HG02938 (cell line): ENCODE measurements around the gene TNFAIP8.

Source experiments
- ATAC-seq: cut with Tn5 transposase; IDR thresholded peaks from one replicate; pipeline ENCODE4 v1.9.1; 2021; ENCODE audit warnings: mild to moderate bottlenecking, moderate library complexity; ENCODE audit not compliant: unreplicated experiment

TNFAIP8 gene

DNA sequence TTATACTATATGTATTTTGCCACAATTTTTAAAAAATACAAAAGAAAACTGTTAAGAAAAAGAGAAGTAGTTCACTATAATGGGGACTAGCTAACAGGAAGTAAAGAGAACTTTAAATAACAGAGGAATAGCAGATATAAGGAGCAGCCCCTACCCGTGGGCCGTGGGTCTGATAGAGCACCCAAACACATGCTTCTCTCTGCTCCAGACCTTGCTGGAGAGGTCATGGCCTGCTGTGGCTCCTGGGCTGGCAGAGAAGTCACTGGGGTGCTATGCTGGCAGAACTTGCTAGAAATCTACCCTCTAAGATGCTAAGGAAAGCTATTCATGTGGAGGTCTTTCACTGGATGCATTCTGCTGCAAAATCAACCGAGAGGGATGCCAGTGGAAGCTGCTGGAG lies 10.0 kb upstream of the TNFAIP8 start:
- no peak for ATAC-seq

DNA sequence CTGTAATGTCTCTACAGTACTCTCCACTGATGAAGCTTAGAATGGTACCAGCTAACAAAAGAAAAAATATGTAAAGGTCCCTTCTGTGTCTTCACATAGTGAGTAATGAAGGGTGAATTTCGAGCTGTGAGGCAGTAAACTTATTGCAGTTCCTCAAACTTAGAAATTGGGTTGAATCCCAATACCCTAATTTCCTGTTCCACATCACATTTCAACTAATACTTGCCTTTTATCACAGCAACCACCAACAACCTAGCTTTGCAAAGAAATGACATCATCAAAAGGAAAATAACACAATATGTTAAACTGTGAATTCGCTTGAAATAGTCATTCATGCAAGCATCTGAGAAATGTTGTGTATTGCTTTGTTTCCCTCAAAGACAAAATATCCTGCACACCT lies 9.4 kb upstream of the TNFAIP8 start:
- ATAC-seq, result no peak

DNA sequence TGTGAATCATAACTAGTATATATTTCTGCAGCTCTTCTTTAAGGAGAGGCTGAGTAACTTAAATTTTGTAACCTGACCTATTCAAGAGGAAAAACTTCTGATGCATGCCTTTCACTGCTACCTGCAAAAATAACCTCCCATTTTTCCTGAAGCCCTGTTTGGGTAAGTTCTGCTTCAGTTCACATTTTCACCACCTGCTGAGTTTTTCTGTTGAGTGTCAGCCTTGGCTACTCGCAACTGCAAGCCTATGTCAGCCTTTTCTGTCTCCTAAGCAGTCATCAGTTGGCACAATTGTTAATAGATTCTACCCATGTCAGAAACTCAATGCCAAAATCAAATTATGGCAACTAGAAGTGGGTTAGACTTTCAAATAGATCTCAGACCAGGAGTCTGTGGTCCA lies 8.2 kb upstream of the TNFAIP8 start:
- no peak for ATAC-seq

DNA sequence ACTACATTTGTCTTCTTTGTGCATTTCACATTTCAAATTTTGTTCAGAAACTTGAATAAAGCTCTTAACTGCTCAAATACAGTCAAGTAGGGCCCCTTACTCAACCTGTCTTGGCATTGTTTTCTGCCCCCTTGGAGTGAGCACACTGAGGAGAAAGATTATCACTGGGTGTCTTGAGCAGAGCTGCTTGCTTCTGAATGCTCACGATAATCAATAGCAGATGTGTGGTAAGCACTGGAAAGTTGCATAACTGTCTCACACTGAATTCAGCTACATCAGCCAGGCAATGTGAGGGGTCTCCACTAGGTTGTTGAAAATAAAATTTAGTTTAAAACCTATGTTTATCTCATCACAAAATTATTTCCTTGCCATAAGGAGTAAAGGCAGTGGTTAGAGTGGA lies 7.8 kb upstream of the TNFAIP8 start:
- no peak for ATAC-seq

DNA sequence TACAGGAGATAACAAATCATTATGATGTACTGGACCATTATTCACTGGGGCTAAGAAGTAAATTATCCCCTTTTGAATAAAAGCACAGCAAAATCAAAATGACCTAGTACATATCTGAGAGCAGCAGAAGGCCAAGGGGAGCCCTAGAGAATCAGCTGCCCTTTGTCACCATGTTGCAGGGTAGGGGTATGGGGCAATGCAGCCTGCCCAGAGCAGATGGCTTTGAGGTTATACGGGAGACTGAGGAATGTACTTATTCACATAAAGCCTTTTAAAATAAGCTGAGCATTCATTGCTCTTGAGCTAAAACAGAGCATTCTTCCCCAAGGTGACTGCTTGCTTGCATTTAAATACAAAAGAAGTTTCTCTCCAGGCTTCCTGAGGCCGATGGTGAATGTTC lies 2.6 kb upstream of the TNFAIP8 start:
- ATAC-seq, result no peak

DNA sequence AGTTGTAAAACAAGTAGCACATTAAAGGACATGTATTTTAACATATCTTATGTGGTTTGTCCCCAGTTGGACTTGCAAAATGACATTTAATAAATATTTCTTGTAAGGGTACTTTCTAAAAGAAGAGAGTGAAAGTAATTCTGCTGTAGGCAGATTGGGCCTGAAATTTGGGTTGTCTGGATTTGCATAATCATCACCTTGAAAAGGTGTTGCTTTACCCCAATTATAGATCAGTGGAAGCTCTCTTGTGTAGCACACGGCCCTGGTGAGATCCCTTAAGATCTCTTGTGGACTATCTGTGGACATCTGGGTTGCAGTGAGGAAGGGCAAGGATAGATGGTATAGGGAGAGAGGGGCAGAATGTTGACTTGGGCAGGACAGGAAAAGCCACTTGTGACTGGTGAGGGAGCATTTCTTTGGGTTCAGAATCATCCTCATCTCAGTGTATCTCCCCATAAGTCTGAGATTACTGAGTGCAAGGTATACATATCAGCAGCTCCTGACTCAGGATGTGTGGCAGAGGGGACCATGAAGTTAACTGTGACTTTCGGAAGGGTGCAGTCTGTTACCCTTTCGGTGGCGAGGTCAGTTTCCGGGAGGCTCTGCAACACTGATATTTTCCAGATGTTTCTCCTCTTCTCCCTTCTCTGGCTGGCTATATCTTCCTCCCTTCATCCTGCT lies 2.0 kb upstream of the TNFAIP8 start:
- ATAC-seq, result peak; percentile 65

DNA sequence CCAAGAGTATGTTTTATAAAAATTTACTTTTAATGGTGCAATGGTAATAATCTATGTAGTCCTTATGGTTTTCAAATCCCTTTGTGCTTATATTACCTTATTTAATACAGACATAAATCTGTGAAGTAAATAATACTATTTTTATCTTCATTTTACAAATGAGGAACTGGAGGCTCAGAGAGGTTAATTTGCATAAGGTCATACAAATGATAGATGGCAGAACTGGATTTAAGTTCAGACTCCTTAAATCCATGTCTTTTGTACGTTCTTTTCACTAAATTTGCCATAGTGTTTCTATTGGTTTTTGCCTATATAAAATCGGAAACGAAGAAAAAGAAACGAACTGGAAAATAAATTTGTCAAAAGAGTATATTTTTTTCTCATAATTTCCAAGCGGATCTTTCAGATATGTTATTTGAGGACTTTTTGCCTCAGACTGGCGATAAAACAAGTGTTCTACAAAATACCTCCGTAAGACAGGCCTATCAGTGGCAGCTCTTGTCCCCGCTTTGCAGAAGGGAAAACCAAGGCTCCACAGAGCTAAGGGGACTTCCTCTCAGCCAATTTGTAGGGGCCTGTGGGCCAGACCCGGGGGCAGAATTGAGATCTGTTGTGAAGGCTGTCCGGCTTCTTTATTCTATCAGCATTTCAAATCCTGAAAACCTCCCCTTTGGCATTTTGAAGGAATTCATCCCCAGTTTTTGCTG lies 1.1 kb upstream of the TNFAIP8 start:
- ATAC-seq, result peak; percentile 15

DNA sequence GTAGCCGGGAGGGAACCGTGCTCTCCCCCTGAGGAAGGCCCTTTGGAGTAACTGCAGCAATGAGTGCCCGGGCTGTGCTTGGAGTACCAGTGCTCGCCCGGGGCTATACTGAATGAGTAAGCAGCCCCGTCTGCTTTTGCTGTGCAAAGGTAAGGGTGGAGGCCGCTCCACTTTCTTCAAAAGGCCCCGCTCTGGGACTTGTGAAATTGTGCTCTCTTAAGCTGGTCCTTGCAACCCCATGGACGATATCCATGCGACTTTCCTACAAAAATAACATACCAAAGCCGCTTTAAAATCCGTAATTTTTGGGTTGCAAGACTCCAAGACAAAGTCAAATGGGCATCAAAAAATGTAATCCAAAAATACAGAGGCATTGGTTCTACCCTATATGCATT lies 578 bp upstream of the TNFAIP8 start:
- no peak for ATAC-seq

DNA sequence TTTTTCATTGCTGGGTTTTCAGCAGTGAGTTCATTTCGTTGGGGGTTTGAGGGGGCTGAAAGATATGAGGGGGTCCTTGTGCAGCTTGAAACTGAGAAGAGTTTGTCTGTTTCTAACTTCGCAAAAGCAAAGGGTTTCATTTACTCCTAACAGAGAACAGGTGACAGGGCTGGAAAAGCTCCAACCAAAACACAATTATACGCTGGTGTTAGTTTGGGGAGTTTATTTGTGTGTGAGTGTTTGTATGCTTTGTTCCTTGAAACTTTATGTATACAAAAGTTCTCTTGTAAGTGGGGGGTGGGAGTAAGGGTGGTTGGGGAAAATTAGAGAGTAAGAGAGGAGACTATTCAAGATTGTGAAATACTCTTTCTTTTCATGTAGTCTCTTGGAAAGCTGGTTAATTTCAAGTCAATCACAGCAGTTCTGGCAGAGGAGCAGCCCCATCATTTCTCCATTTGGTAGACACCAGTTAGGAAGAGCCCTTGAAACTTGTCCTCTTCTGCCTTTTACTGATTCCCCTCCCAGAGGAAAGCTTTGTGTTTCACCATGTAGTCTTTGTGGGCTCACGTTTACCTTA lies 881 bp downstream of the TNFAIP8 start:
- no peak for ATAC-seq

DNA sequence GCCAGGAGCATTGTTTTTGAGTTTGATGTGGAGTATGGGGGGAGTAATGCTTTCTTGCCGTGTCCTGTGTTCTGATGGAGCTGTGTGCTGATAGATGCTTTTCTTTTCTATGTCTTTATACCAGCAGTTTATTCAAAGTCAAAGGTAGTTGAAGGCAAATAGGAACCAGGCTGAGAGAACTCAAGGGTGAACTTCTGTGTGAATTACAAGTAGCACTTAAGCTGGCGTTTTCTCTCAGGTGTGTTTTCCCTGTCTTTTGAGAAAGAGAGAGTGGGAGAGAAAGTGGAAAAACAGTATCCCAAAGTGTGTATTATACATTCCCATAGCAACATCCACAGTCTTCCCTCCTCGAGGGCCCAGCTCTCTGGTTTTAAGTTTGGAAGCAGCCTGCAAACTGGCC lies 1.5 kb downstream of the TNFAIP8 start:
- ATAC-seq, result no peak

DNA sequence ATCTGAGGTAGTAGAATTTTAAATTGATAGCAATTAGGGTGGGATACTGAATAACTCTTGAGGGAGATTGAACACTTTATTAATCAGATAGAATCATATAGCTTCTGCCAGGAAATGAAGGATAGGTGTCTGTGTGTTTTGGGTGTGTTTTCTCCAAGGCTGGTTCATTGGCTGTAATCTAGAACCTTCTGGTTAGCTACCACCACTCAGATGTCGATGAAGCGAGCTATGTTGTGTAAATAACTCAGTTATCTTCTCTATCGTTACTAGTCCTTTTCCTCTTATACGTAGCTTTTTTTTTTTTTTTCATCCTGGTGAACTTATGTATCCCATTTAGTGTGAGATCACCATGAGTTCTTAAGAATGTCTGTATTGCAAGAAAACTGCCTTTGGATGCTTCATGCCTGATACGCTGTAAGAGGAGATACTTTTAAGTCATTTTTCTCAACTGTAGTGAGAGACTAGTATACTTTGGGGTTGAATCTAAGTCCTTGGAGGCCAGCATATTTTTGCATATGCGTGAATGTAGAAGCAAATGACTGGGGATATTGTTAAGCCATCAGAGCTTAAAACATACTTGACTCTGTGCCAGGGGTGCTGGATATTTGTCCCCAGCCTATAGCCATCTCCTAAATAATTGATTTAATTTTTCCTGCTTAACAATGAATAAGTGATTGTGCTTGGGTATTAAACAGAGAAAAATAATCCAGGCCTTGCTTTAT lies 2.1 kb downstream of the TNFAIP8 start:
- ATAC-seq, result no peak

DNA sequence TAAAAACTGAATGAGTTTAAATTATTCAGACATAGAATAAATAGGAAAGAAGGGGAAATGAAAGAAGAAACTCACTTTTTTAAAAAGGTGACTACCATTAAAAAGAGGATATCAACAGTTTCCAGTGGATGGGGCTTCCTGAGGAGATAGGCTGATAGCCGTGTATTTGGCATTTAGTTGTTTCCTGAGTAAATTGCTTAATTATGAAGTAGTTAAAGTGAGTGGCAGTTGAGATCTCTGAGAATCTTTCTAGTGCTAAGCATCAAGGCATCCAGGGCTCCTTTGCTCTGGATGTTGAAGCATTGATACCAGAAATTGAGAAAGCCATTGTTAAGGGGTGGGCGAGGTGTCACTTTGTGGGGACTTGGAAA lies 2.7 kb downstream of the TNFAIP8 start:
- ATAC-seq, result no peak

DNA sequence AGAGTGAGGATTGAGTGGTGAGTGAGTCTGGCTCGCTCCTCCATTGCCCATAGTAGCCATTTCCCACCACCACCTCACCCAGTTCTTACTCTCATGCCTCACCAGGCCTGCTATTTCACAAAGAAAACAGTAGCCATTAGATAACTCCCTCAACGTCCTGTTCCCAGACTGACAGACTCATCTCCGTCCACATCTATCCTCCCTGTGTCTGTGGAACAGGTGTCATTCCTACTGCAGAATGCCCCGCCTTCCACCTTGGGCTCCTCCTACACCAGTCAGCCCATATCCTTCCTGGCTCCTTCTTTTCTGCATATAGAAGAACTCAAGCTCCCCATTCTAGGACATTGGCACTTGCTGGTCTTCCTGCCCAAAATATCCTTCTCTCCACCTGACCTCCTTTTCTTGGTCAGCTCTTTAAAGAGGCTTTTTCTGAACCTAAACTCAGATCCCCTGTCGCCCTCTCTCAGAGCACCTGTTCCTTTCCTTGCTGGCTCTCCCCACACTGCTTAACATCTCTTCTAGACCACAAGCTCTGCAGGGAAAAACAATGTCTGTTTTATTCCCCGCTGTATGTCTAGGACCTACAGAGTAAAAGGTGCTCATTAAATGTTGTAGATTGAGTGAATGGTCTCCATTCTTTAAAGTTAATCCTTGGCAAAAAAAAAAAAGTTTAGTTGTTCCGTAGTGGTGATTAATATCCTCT lies 3.2 kb downstream of the TNFAIP8 start:
- ATAC-seq, result no peak

DNA sequence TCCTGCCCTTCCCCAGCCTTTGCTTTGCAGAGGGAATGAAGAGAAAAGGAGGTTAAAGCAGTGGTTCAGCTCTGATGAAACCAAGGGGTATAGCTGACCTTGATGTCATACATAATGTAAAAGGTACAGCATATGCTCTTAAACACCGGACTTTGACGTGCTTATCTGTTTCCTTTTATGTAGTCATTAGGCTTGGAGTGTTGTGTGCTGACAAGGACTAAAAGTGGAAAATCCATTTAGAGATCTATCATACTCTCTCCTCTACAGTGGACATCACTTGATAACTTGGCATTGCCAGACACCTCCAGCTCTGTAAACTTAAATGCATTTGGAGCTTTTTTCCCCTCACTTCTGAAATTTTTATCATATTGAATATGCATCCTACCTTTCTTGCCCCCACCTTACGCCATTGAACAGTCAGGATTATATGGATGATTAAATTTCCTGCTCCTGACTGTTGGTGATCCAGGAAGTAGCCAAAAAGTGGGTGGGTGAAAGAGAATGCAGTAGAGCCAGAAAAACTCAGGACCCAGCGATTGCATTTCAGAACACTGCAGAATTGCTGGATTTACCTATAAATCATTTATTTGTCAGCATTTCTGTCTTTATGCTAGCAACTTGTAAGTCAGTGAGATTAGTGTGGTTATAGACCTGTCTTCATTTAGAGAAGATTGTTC lies 4.1 kb downstream of the TNFAIP8 start:
- ATAC-seq, result no peak

DNA sequence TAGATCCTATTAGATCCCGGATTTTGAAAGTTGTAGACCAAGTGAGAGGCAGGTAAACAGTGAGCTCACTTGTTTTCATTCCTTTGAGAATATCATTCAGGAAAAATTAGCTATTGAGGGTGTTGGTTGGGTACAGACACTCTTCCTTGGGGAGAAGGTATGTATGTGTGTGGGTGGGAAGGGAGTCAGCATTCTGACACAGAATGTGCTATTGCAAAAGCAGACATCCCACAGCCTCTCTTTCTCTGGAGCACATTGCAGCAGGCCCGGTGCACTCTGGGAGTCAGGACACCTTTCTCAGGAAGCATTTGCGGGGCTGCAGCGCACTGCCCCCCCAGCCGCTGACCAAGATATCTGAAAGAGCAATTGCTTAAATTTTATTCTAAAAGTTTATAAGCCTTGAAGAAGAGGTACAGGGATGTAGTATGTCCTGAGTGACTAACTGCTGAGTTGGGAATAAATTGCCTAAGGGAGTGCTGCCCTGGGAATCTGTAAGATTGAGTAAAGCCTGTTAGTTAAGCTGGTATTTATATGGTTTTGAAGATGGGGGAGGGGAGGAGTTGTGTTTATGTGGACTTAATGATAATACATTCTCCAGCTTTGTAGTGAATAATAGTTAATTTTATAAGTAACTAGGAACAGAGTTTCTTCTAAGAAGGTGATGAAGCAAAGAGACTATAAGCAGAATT lies 5.2 kb downstream of the TNFAIP8 start:
- no peak for ATAC-seq

DNA sequence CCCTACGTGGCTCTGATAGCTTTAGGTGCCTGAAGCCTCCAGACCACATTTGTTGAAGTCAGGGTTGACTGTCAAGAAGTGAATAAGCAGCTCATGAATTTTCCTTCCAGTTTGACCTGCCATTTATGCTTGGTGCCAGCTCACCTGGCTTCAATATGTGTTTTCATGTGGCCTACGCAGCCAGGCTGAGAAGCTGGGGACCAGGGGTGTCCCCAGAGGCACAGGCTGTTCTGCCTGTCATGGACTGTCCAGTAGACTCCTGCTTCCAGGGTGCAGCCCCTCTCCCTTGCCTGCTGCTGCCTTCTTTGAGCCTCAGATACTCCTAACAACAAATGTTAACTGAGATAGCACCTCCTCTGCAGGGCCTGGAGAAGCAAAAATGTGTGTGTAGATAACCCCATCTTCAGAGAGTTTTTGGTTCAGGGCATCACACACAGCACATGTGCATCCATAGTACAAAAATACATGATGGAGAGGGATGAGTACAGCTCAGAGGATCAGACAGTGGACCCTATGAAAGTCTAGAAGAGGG lies 5.8 kb downstream of the TNFAIP8 start:
- ATAC-seq, result no peak

DNA sequence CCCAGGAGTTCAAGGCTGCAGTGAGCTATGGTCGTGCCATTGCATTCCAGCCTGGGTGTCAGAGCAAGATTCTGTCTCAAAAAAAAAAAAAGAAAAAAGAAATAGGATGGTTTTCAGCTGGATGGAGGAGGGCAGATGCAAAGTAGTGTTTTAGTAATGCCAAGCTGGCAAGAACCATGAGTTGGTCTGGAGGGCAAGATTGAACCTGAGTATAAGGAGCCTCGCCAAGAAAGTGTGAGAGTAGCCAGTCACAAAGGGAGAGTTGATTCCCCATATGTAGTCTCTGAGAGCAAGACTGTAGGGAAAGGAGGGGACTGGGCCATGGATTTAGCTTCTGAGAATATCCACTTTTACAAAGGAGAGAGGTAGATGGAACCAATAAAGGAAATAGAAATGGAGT lies 6.9 kb downstream of the TNFAIP8 start:
- ATAC-seq, result no peak

DNA sequence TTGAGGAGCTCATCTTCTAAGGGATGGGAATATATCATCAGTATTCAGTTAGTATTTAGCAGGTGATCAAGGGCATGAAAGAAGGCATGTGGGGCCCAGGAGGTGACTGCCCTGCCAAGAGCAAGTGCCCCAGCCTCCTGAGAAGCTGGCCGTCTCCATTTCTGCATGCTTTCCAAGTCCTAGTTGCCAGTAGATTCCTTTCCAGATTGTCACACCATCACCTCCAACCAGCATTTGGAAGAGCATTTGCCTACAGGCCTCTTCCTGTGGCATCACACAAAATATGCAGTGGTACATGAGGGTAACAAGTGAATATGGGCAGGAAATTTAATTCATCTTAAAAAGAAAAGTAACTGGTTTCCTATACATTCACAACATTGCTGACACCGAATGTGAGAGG lies 7.5 kb downstream of the TNFAIP8 start:
- ATAC-seq, result no peak

DNA sequence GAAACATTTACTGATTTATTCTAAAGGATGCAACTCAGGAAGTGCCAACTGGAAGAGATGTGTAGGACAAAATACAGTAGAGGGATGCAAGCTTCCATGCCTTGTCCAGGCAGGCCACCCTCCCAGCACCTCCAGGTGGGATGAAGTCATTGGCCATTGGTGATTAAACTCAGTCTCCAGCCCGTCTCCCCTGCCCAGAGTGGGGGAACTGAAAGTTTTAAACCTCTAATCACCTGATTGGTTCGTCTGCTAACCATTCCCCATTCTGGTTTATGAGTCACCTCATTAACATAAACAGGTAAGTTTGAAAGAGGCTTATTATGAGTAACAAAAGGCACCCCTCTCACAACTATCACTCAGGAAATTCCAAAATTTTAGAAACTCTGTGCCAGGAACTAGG lies 8.1 kb downstream of the TNFAIP8 start:
- ATAC-seq, result no peak
